HG03095 (cell line): Measurements from ENCODE around the gene WDR11.
"Not testable (repeated sequence)": the region's sequence is repeated elsewhere in the genome, so short reads cannot be mapped to it uniquely, and the experiment has no call there.

Experiments used
- ATAC-seq: cut with Tn5 transposase; IDR thresholded peaks from one replicate; pipeline ENCODE4 v1.9.1; 2021; ENCODE audit warnings: moderate library complexity; ENCODE audit not compliant: unreplicated experiment

WDR11 gene

DNA sequence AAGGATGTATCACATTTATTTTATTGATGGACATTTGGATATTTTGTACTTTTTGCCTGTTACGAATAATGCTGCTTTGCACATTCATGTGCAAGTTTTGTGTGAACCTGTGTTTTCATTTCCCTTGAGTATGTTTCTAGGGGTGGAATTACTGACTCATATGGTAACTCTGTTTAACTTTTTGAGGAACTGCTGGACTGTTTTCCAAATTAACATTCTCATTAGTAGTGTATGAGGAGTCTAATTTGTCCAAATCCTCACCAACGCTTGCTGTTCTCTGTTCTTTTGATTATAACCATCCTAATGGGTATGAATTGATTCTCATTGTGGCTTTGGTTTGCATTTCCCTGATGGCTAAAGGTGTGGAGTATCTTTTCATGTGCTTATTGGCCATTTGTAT lies 3.2 kb downstream of the WDR11 start:
- no peak for ATAC-seq

DNA sequence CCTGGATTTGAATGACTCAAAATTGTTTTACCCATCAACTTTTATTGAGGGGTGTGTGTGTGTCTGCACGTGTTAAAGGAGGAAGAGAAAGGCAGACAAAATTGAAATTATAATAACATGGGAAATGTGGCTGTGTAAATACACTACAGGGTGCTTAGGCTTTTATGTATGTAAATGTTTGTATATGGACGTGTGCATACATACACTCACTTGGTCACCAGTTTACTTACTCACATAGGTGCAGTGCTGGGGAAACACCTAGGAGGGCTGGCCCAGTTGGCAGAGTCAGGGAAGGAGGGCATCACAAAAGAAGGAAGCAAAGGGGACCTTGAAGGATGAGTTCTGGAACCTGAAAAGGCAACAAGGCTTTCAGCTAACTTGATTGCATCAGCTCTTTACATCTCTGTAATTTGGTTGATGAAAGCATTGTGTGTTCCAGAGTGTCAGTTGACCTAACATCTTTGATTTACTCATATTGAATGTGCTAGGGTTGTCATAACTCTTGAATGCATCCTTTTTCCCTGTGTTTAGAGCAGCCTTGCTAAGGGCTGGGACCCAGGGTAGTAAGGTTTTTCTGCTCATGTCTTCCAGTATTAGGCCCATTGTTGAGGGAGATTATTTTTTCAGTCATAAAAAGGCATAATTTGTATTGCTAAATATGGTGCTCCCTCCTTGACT lies 10.2 kb downstream of the WDR11 start:
- ATAC-seq: no peak

DNA sequence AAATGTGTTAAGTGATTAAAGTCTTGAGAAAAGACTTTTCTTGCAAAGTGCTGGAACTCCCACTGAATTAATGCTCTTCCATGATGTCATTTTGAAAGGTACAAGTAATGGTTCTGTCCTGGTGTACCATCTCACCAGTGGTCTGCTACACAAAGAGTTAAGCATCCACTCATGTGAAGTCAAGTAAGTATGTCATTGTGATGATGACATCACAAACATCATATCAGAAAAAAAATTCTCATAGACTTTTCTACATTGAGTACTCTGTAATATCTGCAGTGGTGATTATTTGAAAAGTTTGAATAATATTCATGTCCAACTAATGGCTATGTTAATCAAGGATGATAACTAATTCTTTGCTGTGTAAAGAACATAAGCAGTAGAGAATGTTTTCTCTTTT lies 22.6 kb downstream of the WDR11 start:
- no peak for ATAC-seq

DNA sequence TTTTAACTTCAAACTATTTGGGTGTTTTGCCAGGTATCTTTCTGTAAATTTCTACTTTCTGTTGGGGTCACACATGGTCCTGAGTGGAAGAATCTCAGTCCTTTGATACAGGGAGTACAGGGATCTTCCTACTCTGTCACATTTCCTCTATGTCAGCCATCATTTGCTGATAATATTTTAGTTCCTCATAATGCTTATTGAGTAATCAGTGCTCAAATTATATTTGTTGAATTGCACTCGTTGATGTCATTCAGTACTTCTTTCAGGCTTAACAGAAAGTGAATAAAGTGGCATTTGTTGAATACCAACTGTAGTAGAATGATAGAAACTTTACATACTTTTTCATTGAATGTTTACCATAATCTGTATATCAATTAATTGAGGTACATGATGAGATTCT lies 31.9 kb downstream of the WDR11 start:
- no peak for ATAC-seq

DNA sequence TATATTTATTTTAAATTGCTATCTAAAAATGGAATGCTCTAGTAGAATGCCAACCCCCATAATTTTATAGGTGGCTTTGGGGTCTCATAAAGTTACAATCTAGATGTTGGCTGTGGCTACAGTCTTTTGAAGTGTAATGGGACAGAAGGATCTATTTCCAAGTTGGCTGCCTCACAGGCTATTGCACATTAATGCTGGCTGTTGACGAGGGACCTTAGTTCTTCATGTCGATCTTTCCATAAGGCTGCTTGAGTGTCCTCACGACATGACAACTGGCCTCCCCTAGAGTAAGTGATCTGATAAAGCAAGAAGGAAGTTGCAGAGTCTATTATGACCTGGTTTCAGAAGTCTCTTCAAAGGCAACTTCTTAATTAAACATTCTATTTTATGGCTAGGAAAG lies 36.3 kb downstream of the WDR11 start:
- no peak for ATAC-seq

DNA sequence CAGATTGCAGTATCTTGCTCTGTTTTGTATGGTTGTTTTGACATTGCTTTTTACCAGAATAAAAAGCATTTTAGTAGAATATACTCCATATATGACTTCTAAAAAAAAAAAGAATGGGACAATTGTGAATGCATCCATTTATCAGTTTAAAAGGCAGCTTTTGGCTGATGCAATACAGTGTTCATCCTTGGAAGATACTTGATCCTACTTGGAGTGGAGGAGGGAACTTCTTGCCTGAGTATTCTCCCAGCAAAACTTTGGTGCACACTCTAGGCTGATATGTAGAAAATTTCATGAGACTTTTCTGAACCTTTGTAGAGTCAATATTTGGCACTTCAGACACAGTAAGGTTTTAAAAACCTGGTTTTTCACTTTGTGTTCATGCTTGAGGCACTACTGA lies 40.2 kb downstream of the WDR11 start:
- no peak for ATAC-seq

DNA sequence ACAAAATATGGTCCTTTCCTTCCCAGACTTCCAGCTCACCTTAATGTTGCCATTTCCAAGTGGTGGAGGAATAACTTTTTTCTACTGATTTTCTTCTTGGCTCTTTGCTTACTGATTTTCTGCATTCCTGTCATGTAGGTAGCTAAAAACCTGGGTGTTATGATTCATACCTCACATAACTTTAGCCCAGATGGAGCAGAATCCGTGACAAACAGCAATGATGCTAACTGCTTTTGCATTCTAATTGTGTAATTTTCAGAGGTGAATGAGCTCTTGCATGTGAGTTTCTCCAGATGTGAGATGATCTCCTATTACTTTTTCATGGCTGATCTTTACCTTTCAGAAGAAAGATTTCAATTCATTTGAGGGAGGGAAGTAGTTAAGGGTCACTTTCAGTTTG lies 43.4 kb downstream of the WDR11 start:
- ATAC-seq: no peak

DNA sequence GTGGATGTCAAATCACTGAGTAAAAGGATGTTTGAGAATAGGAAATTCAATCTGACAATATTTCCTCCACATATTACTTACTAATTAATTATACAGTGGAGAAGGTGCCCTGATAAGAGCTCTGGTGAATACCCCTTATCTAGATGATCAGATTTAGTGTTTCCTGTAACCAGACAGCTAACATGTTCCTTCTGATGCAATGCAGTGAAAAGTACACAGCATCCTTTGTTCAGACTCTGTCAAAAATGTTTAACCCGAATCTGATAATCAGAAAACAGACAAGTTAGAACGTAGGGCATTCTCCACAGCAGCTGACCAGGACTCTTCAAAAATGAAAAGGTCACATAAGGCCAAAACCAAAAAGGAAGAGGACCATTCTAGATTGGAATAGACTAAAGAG lies 46.2 kb downstream of the WDR11 start:
- no peak for ATAC-seq

DNA sequence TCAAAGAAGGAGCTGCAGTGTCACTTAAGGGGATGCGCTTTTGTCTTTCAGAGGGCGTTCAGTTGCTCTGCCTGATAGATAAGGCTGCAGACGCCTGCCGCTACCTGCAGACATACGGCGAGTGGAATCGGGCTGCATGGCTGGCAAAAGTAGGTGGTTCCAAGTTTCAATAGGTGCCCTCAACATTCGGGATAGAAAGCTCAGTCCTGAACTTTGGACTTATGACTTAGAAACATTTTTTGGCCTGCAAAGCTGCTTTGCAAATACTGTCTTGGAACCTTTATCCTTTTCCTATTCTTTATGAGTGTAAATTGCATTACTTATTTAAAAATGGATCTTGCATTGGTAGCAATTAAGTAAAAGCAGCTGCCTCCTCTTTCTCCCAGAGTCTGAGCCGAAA lies 54.1 kb downstream of the WDR11 start:
- no peak for ATAC-seq

DNA sequence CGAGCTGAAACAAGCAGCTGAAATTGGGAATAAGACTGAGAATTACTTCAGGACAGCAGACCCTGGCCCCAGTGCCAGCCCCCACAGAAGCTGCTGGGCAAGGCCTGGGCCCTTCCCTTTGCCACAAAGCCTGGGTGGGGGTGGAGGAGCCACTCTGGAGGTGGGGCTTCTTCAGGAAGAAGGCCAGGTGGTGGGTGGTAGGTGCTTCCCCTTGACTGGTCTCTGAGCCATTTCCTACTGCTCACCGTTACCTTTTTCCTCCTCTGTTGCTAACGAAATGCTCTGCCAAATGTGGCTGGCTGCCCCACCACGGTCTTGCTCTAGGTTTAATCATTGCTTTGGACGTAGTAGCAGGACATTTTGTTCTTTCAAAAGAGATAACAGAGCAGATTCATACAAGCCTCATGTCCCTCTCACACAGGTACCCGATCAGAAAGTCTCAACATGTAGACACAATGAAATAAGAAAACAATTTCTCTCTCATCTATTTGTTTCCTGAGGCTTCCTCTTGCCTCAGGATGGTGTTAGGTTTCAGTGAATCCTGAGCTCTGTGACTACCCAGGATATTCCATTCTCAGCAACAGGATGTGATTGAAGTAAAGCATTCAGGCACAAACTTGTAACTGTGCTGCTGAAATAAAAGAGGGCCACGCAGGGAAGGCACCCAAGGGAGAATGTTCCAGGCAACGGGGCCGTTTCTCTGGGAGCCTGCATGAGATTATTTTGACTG lies 66.5 kb downstream of the WDR11 start:
- ATAC-seq: no peak

DNA sequence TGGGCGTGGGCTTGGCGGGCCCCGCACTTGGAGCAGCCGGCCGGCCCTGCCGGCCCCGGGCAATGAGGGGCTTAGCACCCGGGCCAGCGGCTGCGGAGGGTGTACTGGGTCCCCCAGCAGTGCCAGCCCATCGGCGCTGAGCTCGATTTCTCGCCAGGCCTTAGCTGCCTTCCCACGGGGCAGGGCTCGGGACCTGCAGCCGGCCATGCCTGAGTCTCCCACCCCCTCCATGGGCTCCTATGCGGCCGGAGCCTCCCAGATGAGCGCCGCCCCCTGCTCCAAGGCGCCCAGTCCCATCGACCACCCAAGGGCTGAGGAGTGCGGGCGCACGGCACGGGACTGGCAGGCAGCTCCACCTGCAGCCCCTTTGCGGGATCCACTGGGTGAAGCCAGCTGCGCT lies 72.7 kb downstream of the WDR11 start:
- not testable (repeated sequence) for ATAC-seq

DNA sequence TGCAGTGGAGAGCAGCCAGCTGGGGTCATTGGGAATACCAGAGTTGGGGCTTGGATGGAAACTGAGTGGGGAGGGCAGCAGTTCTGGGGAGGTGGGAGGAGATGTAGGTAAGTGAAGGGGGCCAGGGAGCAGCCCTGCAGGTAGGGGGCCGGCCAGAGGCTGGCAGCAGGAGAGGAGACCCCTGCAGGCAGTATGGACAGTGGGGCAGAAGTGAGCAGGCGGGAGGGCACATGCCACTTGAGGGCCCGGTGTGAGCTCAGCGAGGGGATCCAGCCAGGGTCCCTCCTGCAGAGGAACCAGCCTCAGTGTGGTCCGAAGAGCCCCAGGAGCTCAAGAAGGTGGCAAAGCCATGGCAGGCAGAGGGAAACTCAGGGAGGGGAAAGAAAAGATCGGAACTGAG lies 75.4 kb downstream of the WDR11 start:
- ATAC-seq: no peak

DNA sequence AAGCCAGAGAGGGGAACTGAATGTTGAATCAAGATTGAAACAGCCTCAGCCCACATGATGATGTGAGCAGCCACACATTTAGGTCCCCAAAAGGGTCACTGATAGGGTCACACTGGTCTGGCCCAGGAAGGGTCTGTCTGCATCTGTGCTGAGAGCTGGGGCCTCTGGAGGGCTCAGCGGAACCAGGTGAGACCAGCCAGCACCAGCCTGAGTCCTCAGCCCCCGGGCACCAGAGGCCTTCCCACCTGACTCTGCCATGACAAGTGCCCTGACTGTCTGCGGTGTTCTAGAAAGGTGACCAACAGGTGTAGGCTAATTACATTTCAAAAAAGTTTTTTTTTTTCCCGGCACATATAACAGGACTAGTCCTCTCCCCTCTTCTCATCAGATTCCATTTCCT lies 76.2 kb downstream of the WDR11 start:
- no peak for ATAC-seq

DNA sequence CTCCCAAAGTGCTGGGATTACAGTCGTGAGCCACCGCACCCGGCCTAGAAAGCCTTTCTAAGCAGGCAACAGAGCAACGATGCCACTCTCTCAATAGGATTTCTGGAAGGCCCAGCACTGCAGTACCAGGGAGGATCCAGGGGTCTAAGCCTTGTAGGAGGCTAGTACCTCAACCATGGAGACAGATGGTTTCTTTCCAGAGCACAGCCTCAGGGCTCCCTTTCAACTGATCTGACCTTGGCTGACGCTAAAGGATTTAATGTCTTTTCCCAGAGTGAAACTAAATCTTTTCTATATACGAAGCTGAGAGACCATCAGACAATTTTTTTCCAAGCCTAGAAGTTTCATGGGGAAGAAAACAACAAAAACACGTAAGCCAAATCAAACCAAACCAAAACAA lies 78.0 kb downstream of the WDR11 start:
- ATAC-seq: no peak

DNA sequence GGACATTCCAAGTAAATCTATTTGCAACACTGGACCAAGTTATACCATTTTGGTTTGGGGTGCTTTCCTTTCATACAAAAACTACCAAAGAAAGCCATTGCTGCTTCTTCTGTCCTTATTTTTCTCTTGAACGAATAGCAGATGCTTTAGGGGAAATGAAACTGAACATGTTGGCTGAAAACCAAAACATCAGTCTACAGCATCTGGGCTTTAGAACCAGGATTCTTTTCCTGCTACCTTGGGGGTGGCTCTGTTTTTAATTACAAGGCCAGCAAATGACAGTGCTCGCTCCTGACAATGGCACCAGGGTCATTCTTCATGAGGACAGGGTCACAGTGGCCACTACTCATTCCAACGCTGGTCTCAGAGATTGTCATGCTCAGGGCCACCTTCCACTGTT lies 80.3 kb downstream of the WDR11 start:
- no peak for ATAC-seq

DNA sequence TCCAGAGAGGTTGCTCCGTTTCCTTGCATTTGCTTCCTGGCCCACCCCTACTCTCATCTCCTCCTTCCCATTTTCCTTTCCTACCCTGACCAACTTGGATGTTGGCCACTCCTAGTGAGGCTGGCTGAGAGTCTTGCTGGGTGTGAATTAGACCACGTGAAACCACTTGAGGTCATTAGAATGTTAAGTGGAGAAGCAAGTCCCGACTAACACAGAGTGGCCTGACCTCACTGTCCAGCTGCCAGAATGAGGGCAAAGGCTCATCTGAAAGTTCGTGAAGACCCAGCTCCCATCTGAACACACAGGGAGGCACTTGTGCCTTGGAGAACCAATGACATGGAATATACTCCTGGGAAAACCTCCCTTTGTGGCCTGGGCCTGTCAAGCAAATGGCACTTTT lies 80.8 kb downstream of the WDR11 start:
- ATAC-seq: no peak

DNA sequence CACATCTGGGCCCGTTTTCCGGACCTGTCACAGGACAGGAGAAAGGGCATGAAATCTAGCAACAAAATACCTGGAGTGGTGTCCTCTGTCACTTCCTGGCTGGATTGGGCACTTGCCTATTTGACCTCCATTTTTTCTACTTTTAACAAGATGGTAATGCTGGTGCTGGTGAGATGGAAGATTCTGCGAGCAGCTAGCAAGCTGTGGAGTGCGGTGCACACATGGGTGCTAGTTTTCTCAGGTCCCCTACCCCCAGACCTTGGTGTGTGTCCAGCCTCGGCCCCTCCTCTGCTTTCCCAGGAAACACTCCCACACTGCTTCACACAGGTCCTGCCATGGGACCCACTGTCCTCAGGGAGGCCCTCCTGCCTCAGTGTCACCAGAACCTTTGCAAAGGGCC lies 87.7 kb downstream of the WDR11 start:
- no peak for ATAC-seq

DNA sequence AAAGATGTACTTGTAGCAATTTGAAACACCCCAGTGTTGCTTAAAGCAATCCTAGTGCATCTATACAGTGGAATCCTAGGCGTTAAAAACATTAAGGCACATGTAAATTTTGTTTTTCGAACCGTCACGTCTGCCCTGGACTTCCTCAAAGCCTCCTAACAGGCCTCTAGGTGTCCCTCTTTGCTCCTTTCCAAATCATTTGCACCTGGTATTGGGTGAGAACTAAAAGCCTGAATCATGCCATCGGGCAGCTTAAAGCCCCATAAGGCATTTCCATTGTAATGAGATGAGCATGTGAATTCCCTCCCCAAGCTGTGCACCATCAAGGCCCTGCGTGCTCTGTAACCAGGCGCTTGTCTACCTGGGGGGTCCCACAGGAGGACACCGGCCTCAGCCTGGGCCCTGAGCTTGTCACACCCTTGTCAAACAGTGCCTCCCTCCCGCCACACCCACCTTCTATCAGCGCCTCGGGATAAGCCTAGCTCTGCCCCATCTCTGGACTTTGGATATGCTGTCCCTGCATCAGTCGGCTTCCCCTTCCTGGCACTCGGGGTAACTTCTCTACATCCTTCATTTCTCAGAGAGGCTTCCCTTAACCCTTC lies 89.2 kb downstream of the WDR11 start:
- no peak for ATAC-seq

DNA sequence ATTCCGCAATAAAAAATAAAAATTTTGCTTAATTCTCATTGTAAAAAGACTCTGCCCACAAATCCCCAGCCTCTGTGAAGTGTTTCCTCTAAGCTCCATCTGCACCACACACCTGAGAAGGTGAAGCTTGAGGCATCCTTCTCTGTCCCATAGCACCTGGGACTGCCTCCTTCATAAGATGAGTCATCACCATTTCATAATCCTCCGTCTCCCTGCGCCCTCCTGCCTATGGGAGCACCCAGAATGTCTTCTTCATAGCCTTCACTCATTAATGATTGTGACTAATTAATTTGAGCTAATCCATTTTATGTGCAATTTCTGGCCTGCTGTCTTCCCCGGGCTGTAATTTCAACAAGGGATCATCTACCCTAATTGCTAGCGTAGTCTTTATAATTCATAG lies 90.3 kb downstream of the WDR11 start:
- no peak for ATAC-seq

DNA sequence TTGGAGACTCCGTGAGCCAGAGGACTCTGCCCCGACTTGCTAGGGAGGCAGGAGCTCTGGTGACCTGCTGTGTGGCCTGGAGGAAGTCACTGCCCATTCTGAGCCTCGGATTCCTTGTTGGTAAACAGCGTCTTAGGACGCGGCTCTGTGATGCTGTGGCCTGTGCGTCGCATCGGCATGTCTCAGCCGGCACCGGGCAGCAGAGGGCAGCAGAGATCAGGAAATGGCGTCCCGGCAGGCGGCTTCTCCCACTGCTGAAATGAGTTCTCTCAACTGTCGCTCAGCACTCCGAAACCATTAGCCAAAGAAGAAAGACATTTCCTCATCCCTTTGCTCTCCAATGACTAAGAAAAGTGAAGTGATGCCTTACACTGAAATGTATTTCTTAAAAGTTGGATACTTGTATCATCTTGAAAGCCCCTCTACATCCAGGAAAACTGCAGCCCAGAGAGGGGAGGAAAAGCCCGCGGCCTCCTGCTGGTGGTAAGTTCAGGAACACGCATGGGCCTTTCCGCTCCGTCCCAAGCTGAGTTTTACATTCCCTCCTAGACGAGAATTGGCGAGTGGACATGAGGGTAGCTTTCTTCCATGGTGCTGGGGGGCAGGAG lies 91.7 kb downstream of the WDR11 start:
- ATAC-seq: peak; percentile 87

DNA sequence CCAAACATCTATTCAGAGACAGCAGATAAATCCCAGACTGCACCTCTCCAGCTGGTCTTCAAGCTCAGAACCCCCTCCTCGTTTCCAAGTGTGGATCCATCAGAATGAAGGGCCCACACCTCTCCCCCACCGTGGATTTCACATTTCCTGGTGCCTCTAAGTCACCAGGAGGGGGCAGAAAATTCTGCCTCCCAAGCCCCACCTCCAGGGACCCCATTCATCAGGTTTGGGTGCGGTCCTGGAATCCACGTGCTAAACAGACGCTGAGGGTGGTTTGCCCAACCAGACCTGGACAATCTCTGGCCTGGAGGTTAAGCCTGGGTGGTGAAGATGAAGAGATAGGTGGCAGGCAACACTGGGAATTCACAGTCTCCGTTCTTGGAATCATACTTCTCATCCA lies 92.4 kb downstream of the WDR11 start:
- ATAC-seq: no peak

DNA sequence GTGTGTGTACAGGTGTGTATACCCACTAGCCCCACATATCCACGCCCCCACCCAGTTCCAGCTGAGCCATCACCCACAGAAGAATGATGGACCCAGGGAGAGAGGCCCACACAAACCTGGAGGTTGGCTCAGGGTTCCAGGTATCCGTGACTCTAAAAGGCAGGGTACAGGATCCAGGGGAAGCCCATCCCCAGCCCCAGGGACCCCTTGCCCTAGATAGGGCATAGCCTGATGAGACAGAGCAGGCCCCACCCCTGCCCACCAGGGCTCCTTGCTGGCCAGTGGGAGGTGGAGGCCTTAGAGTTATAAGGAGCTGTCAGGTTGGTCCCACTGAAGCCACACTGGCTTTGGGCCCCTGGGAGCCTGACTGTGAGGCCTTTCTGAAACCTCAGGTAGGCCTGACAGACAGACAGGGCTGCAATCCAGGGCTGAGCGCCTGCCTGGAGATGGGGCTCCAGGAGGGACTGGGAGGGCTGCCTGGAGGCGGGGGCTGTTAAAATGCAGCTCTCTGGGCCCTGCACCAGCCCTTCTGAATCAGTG lies 93.5 kb downstream of the WDR11 start:
- no peak for ATAC-seq
